Prostate gland (tissue), 2 donors: ENCODE measurements around the gene TRAF3. TPM values are rescaled to one million over a fixed set of nuclear protein-coding genes. Genes with fewer than 3 reads are reported as not detected.

ENCODE experiments used
- DNase-seq: peaks from one replicate; pipeline ENCODE4 v3.0.0-alpha.2; 2019; ENCODE audit warnings: low spot score
- H3K27ac ChIP-seq, 2 donors: fragments of 200-600 bp; sonication (generic); 2 replicates each; pipeline ENCODE4 v1.5.1; 2017 to 2019
- H3K27me3 ChIP-seq: fragments of 200-600 bp; sonication (generic); replicated peaks from 2 replicates; pipeline ENCODE4 v1.5.1; 2019; ENCODE audit not compliant: insufficient read depth
- H3K36me3 ChIP-seq, 2 donors: fragments of 200-600 bp; sonication (generic); 1 replicate in 1 of 2; 2 replicates in 1 of 2; pipeline versions ENCODE4 v1.5.1 to v1.8.1; 2017 to 2019
- H3K4me1 ChIP-seq: fragments of 200-600 bp; sonication (generic); replicated peaks from 2 replicates; pipeline ENCODE4 v1.5.1; 2019
- H3K4me3 ChIP-seq, 2 donors: fragments of 200-600 bp; sonication (generic); 2 replicates each; pipeline ENCODE4 v1.5.1; 2017 to 2019
- H3K9me3 ChIP-seq: fragments of 200-600 bp; sonication (generic); 2 replicates; pipeline ENCODE4 v1.5.1; 2017
- CTCF ChIP-seq, 4 experiments: fragments of 200-600 bp in 2 of 4; fragments of 450-650 bp in 2 of 4; sonication (generic) in 2 of 4; IDR thresholded peaks; 1 replicate in 3 of 4; 2 replicates in 1 of 4; pipeline ENCODE4 v1.5.1; 2016 to 2019; ENCODE audit warnings: antibody characterized with exemption in 4 of 4, mild to moderate bottlenecking in 2 of 4, moderate library complexity in 2 of 4
- POLR2A ChIP-seq: fragments of 450-650 bp; IDR thresholded peaks from one replicate; pipeline ENCODE4 v1.6.1; 2016; ENCODE audit warnings: antibody characterized with exemption, mild to moderate bottlenecking
- POLR2AphosphoS5 ChIP-seq: sonication (generic); formaldehyde crosslinking; IDR thresholded peaks from one replicate; pipeline ENCODE4 v1.6.1; 2017; ENCODE audit warnings: antibody characterized with exemption
- WGBS: methylation state at CpG from one replicate; pipeline ENCODE4 v1.1.5; 2018; 5-methylcytosine and 5-hydroxymethylcytosine counted together
- intact Hi-C: fragments of 100-400 bp; cut with DNase I; formaldehyde crosslinking; loops from one replicate; pipeline ENCODE4 v1.14.2; 2022
- total RNA-seq, 2 donors: library from RNA; depleted of rRNA; stranded (reverse); fragments of >200 nt; gene quantifications; one replicate each; pipeline ENCODE4 v1.1.0, GENCODE V29; 2016

Gene TRAF3
- total RNA-seq, 2 donors from 2014 or later, result 8.3 to 22.0 TPM

DNA sequence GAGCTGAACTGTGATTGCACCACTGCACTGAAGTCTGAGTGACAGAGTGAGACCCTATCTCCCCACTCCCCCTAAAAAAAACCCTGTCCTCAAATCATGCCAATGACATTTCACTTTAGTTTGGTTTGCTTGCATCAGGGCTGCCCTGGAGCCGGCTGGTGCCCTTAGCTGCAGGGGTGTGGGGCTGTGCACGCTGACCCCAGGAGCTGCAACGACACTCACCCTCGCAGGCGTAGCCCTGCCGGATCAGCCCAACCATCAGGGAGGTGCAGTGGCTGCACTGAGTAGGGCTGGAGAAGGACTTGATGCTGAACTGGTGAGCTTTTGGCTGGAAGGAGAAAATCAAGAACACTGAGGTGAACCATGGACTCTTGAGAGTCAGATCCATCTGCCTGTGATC, 175.0 kb downstream of the TRAF3 start:
- Histone ChIP-seq H3K27ac (no peak overlapping the region), H3K4me1 (peaks cover 12% of the 10 kb centered on the region), H3K27me3 (no peaks in the 10 kb centered on the region), H3K9me3 (no peaks in the 10 kb centered on the region), H3K4me3 (no peak overlapping the region), H3K36me3 (peaks cover 0 to 37% of the 10 kb centered on the region in 2 donors)
- intact Hi-C loops, result no loop called here
- TF ChIP-seq POLR2AphosphoS5 (no peak), POLR2A (no peak), CTCF (IDR thresholded peaks at IDR 0.05) (no peak)
- DNase-seq, result no peak
- 96% methylated on average over 6 of the region's 6 CpGs for WGBS

DNA sequence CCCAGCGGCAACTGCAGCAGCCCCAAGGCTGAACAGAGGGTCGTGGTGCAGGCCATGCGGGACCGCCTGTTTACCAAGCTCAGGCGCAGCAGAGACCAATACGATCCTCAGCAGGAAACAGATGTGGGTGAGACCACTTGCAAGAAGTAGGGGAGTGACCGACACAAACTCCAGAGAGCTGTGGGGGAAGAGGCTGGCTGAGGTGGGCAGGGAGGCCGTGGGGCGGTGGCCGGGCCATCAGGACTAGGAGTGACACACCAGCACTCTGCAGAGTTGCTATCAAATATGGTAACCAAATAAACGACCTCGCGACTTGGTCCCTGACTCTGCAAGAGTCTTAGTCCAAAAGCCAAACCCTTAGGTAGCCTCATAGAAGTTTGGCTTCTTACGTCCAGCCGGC, 175.9 kb downstream of the TRAF3 start:
- DNase-seq, result no peak
- Histone ChIP-seq H3K36me3 (peaks cover 0 to 34% of the 10 kb centered on the region in 2 donors), H3K4me1 (peaks cover 12% of the 10 kb centered on the region), H3K27me3 (no peaks in the 10 kb centered on the region), H3K27ac (no peak overlapping the region), H3K4me3 (no peak overlapping the region), H3K9me3 (no peaks in the 10 kb centered on the region)
- WGBS, result 92% methylated on average over 15 of the region's 15 CpGs
- no peak for TF ChIP-seq POLR2AphosphoS5
- no peak for TF ChIP-seq CTCF (IDR thresholded peaks at IDR 0.05)
- no peak for TF ChIP-seq POLR2A
- intact Hi-C loops, result no loop called here

DNA sequence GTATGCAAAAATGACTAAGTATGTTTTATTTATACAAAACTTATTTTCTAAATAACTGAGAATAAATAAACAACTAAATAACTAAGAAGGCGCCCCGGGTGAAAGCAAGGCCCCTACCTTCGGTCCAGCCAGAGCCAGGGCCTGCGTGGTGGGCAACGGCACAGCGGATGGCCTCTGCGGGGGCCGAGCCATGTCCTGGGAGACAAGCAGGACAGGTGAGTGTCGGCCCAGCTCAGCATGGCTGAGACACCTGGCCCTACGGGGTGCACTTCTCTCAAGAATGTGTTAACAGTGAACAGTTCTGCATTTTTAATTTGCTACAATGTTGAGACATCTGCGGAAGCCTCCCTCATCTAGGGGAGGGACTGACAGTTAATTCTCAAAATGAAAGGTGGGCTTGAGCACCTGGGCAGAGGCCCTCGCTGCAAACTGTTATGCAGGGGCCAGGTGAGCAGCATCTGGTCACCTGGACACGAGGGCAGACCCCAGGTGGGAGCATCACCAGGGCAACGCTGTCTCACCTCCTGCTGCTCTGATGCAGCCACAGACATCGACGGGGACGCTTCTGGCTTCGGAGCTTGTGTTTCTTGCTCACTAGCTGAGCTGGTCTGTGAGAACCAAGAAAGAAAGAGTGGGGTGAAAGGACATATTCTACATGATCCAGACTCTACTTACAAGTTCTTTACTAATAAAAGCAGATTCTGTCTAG, 177.0 kb downstream of the TRAF3 start:
- no peaks in the 10 kb centered on the region for H3K9me3 ChIP-seq
- TF ChIP-seq POLR2AphosphoS5 (no peak), CTCF (IDR thresholded peaks at IDR 0.05) (no peak), POLR2A (no peak)
- peaks cover 0 to 34% of the 10 kb centered on the region in 2 donors for H3K36me3 ChIP-seq
- intact Hi-C loops, result no loop called here
- no peak overlapping the region for H3K27ac ChIP-seq
- H3K4me1 ChIP-seq, result peaks cover 7% of the 10 kb centered on the region
- no peak for DNase-seq
- no peaks in the 10 kb centered on the region for H3K27me3 ChIP-seq
- 91% methylated on average over 18 of the region's 18 CpGs for WGBS
- H3K4me3 ChIP-seq, result no peak overlapping the region

GRCh38 chr14:102955636-102956408, 178.6 kb downstream of the TRAF3 start:
- H3K27me3 ChIP-seq, result no peaks in the 10 kb centered on the region
- intact Hi-C loops, result no loop called here
- no peaks in the 10 kb centered on the region for H3K4me1 ChIP-seq
- peaks cover 6 to 34% of the 10 kb centered on the region in 2 donors for H3K36me3 ChIP-seq
- H3K27ac ChIP-seq, result no peak overlapping the region
- no peaks in the 10 kb centered on the region for H3K9me3 ChIP-seq
- TF ChIP-seq CTCF (IDR thresholded peaks at IDR 0.05), result no peak
- TF ChIP-seq POLR2AphosphoS5, result no peak
- no peak for TF ChIP-seq POLR2A
- 68% methylated on average over 8 of the region's 8 CpGs for WGBS
- no peak overlapping the region for H3K4me3 ChIP-seq
- no peak for DNase-seq
